HuH-7.5 (cell line): Measurements from ENCODE around the gene IGSF21.

Source experiments
- DNase-seq: peaks from one replicate; pipeline ENCODE4 v3.0.0; 2011; ENCODE audit warnings: low spot score

IGSF21 gene

DNA sequence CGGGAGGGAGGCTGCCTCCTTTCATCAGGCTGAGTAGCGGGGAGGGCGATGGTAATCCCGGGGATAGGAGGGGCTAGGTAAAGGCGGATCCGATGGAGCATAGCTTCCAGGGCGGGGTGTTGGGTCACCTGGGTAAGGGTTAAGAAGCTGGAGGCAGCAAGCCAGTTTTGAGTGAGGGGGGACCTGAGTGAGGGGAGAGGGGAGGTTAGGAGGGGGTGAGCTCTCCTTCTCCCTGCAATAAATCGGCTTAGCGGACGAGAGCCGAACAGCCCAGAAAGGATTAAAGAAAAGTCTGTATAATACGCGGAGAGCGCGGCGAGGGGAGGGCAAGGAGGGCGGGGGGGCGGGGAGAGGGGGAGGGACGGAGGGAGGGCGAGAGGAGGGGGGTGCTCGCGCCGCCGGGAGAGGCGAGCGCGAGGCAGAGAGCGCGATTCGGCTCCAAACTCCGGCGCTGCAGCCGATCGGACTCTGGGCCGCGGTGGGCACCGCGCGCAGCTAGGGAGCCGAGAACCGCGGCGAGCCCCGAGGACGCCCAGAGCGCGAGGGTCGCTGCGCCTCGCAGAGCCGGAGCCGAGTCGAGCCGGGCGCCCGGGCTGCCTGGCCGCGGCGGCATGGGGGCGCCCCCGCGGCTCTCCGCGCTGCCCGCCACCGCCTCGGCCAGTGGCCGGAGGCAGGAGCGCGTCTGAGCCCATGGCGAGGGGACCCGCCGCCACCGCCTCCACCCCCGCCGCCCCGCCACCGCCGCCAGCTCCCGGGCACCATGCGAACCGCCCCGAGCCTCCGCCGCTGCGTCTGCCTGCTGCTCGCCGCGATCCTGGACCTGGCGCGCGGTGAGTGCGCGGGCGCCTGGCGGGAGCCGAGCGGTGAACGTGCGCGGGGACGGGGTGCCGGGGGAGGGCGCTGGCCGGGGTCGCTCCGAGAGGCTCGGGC, at the start of gene IGSF21:
TSS of gene IGSF21 (plus strand) at position 430 of the 930 bp plus-strand sequence. CDS start at position 761, 331 bp downstream.
- DNase-seq = no peak

DNA sequence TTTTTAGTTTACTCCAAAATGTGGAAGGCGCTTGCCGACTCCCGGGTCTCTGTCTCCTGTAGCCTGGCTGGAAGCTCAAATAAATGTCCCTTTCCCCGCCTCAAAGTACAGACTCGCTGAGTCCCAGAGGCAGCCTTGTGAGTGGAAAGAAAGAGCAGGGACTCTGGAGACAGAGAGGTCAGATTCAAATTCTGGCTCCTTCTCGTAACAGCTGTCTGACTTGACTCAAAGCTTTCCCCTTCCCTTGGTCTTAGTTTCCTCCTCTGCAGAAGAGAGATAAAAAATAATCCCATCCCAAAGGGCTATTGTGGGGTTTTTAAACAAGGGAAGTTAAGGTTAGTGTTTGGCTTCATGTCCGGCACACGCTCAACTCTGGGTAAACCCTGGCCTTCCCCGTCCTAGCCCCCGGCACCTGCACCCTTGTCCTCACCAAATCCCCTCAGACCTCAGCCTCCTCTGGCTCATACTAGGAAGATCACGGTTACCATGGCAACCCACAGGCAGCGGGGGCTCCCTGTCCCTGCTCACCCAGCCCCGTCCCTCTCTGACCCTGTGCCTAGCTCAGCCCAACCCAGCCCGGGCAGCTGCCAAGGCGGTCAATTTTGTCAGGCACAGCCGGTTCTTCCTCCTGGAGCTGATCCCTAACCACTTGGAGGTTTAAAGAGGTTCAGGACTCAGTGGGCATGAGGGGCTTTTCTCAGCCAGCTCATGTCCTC, 49.2 kb upstream of the IGSF21 start:
- no peak for DNase-seq

DNA sequence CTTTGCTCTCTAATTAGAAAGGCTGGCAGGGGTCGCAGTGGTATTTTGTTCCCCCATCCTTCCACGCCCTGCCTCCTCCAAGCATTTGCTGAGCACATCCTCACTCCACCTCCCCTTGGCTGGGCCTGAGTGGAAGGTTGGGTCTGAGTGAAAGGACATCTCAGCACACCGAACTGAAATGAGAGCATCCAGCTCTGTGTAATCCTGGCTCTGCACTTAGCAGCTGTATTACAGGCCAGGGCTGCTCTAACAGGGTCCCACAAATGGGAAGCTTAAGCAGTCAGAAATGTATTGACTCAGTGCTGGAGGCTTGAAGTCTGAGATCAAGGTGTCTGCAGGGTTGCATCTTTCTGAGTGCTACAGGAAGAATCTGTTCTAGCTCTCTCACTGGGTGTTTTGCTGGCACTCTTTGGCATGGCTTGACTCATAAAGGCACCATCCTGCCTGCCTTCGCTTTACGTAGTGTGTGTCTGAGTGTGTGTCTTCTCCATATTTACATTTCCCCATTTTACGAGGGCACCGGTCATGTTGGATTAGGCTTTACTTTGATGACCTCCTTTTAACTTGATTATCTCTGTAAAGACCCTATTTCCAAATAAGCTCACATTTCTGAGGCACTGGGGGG, 48.5 kb upstream of the IGSF21 start:
- no peak for DNase-seq

DNA sequence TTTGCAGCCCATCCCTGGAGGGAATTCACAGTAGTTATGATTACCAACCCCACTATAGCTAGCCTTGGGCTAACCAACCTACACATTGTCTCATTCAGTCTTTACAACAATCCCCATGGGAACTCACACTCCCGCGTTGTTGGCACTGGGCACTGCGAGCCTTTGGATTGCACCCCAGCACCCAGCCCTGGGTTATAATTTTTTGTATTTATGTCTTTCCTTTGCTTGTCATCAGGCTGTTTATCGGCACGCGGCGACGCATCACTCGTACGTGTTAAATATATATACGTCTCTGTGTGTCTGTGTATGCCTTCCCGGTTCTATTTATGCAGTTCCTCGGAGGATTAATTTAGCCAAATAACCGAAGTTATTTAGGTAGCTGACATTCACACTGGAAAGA, 47.2 kb upstream of the IGSF21 start:
- DNase-seq = no peak

DNA sequence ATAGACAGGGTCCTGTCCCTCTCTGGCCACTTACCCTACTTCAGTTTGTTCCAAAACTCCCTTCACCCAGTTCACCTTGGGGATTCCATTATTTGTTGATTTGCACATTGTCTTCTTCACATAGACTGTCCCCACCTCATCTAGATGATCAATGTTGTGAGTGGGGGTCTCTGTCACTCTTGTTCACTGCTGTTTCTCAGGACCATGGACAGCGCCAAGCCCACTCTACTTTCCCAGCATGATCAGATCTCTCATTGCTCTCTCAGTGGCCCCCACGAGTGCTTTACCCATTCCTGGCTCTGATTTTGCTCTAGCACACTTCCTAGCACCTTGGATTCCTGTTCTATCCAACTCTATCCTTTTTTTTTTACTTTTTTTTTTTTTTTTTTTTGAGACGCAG, 45.4 kb upstream of the IGSF21 start:
- no peak for DNase-seq

DNA sequence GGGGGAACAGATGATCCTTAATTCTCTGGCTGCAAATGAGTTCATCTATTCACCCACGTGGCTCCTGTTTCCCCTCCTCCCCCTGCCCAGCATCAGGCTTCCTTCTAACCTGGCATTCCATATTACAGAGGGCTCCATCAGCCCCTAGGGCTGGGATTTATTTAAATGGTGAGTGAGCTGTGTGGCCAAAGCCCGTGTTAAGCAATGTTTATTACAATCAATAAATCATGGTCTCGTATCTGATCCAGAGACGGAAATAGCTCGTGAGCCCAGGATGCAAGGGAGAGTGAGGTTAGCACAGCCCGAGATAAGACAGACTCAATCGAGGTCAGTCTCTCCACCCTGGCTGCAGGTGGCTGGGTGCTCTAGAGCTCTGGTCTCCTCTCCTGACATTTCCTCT, 43.1 kb upstream of the IGSF21 start:
- no peak for DNase-seq

DNA sequence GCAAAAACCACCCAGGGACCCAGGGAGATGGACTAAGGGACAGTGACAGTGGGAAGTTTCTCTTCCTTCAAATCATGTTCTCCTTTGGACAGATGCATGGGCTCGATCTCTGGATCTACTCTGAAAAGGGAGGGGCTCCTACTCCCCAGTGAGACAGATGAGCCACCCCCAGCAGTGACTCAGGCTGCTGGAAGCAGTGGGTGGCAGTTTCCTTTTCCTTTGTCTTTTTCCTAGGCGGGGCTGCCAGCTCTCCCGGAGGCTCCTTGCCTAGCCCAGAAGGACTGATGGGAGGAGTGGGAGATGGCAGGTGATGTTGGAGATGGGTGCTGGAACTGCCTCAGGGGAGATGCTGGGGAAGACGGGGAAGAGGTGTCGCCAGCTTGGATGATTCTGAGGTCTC, 41.0 kb upstream of the IGSF21 start:
- no peak for DNase-seq

DNA sequence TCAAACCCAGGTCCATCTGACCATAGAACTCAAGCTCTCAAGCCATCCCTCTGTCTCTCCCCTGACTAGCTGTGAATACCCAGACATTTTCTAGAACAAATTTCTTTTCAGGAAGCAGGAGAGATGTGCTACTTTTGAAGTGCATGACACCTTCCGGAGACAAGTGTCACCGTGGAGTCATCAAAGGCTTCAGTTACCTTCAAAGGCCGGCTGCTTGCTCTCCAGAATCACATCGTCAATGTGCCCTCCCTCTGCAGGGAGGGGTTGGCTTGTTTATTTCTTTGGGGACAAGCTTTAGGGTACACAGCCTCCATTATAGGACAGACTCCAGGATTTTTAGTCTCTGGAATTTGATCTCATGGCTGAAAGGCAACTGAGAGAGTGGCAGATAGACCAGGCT, 37.7 kb upstream of the IGSF21 start:
- DNase-seq = no peak

DNA sequence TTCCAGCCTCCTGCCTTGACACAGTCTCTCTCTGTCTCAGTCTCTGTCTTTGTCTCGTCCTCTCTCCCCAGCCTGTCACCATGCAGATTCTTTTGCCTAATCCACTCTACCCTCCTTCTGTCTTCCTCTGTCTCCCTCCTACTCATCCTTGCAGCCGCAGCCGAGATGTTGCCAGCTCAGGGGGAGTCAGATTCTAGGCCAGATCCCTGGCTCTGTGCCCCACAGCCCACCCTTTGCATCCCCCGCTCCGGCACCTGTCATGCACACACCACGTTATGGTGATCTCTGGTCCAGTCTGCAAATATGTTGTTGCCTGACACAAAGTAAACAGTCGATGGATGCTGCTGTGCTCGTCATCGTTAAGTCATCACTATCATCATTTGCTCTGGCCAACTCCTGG, 35.5 kb upstream of the IGSF21 start:
- no peak for DNase-seq

DNA sequence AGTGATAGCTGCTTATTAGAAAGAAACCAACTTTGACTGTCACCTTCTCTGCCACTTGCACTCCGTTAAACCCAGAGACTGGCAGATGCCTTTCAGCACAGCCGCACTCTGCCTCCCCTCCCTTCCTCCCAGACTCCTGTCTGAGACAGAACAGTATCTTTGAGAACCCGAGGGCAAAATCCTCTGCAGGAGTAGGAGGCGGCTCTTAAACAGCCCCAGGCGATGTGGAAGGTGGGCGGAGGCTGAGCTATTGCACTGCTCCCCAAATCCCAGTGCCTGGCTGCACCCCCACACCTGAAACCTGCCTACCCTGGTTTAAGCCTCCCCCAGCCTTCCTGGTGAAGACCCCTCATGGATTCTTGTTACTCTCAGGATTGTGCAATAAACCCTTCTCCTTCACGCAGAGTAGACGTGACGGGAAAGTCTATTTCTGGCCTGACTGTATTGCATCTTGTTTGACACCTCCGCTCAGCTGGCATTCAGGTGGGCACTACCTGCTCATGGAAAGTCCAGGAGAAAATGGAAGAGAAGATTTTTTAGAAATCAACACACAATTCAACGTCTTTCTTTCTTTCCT, 34.4 kb upstream of the IGSF21 start:
- no peak for DNase-seq

DNA sequence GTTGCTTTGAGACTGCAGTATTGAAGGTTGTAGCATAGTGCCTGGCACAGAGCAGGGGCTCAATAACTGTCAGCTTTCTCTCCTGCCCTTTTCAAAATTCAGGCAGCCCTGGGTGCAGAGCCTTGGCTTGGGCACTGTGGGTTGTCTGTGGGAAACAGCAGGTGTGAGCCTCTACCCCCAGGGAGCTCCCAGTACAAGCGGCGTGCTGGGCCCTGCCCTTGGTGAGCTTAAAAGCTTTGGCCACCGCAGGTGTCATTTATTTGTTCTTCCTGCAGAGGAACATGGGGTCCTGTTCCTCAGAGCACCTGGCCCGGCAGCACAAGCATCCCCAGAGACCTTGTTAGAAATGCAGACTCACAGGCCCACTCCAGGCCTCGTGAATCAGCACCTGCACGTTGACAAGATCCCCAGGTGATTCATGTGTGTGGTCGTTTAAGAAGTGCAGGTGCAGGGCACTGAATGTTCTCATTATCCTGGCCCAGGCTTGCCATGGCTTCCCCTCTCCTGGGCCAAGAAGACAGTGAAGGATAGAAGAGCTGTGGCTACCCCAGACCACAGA, 29.9 kb upstream of the IGSF21 start:
- no peak for DNase-seq

DNA sequence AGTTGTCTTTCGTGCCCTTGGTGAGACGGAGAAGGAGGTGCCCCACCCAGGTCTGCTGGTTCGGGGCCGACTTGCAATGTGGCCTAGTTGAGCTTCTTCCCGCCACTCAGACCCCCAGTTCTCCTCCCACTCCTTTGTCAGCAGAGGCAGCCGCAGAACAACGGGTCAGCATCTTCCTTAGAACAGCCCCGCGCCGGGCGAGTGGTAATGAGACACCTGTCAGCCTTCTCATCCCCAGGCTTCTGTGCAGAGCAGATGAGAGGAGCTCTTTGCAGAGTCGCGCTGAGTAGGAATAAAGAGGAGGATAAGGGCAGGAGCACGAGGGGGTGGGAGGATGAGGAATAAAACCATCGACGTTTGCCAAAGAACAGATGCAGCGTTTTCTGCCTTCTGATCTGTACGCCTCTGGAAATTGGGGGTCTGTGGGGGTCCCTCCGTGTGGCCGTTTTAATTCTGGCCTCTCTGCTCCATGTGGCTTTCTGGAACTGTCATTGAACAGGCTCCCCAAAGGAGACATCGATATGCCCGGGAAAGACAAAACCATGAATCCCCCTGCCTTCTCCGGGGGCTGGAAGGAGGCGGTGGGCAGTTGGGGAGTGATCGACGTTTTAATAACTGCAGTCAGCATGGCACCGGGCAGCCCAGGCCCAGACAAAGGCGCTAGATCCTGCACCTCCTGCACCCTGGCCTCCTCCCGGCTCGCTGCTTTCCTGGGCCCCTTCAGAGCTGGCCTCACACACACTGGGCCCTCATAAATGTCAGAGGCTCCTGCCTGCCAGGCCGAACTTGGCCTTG, 27.5 kb upstream of the IGSF21 start:
- no peak for DNase-seq

DNA sequence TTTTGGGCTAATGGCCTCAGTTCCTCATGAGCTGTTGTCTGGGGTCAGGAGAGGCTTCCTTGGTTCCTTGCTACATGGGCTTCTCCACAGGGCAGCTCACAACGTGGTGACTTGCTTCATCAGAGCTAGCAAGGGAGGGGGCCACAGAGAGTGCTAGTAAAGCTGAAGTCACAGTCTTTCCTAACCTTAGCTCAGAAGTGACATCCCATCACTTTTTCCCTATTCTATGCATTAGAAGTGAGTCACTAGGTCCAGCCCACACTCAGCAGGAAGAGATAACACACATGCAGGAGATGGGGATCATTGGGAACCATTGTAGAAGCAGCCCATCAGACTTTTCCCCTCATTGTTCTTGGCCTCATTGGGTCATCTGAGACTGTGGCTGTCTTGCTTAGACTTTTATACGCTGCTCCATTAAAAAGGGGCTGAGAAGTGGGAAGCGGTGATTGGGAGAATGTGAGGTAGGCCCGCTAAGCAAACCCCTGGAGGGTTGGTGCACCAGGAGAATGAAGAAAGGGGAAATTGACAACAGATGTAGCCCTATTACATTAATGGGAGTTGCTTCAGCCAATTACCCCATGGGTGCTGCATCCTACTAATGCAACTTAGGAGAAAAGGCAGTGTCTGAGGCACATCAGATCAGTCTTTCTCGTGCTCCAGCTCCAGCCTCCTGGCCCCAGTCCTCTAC, 22.1 kb upstream of the IGSF21 start:
- no peak for DNase-seq

DNA sequence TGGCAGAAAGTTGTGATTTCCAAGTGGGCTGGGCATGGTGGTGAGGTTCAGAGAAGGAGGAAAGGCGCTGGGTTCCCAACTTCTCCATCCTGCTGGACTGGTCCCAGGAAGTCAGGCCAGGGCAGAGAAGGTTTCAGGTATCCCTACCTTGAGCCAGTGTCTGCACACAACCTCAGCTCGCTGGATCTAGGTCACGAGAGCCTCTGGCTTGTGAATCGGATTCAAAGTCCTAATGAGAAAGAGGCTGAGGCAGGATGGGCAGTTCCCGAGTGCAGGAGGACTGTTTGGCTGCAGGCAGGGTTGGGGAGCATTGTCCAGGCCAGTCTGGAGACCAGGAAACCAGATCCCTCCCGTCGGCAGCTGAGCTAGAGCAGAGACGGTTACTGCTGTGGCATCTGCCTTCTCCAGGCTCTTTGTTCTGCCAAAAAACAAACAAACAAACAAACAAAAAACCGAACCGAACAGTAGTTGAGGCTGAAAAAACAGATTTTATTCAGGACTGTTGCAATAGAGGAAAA, 19.5 kb upstream of the IGSF21 start:
- no peak for DNase-seq

DNA sequence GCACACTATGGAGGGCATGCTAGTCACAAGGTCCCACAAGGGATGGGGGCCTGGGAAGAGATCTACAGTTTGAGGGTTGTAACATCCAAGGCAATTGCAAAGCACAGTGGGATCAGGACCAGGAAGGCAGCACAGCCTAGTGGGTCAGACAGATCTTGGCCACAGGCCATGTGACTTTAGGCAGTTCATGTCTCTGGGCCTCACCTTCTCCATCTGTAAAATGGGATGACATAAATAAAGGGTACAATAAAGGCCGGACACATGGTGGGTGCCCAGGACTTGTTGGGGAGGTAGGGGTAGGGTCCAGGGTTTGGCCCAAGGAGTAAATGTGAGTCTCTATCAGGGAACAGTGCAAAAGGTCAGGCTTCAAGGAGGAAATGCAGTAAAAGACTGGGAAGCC, 18.1 kb upstream of the IGSF21 start:
- no peak for DNase-seq

DNA sequence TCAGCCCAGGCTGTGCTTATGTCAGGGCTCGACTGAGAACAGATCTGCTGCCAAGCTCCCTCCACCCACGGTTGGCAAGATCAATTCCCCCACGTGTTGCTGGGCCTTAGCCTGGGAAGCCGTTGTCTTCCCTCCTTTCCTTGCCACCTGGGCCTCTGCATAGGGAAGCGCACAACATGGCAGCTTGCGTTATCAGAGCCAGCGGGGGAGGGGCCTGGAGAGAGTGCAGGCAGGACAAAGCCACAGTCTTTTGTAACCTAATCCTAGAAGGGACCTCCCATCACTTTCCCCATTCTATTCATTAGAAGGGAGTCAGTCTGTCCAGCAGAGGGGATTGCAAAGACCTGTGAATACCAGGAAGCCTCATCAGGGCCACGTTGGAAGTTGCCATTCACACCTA, 17.0 kb upstream of the IGSF21 start:
- no peak for DNase-seq

DNA sequence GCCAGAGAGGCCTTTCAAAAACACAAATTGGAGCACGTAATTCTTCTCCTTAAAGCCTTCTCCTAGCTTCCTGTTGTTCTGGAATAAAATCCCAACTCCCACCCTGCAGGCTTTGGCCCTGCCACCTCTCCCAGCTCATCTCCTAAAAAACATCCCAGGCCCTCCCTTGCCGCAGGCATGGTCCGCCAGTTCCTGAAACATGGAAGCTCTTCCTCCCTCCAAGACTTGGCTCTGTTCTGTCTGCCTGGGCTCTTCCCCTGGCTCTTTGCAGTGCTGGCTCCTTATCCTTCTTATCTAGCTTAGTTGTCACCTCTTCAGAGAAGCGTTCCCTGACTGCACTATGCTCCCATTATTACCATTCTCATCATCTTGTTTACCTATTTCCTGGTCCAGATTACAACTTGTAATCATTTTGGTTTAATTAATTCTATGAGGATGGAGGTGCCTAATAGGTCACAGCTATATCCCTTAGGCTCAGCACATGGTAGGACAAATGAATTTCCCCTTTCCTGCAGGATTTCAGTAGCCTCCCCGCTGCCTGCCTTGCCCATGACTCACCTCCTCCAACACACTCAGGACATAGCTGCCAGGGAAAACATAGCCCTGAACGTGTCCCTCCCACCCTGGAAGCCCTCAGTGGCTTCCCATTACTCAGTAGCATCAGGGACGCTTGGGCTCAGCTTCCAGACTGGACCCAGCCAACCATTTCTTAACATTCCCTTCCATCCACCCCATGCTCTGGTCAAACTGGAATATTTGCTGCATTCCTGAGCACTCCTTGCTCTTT, 15.7 kb upstream of the IGSF21 start:
- DNase-seq = no peak

DNA sequence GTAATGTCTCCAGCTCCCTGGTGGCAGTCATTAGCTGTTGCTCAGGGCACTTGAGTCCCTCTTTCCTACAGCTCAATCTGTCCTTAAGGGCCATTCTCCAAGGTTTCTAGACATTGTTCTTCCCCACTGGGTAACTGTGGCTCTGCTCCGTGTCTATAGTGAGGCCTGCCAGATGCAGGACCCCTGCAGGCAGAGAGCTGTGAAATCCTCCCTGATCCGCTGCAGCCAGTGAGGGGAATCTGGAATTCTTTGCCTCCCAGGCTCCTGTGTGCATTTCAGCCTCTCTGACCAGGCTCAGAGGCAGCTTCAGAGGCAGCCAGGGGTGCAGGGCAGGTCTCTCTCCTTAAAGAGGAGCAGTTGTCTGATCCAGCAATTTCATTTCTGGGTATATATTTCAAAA, 14.4 kb upstream of the IGSF21 start:
- DNase-seq = no peak

DNA sequence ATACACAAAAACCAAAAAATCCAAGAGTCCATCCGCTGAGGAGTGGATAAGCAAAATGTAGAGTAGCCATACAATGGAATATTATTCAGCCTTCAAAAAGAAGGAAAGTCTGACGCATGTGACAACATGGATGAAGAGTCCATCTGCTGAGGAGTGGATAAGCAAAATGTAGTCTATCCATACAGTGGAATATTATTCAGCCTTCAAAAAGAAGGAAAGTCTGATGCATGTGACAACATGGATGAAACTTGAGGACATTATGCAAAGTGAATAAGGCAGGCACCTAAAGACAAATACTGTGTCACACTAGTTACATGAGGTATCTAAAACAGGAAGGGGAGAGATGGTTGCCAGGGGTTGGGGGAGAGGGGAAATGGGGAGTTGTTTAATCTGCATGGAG, 14.0 kb upstream of the IGSF21 start:
- no peak for DNase-seq

DNA sequence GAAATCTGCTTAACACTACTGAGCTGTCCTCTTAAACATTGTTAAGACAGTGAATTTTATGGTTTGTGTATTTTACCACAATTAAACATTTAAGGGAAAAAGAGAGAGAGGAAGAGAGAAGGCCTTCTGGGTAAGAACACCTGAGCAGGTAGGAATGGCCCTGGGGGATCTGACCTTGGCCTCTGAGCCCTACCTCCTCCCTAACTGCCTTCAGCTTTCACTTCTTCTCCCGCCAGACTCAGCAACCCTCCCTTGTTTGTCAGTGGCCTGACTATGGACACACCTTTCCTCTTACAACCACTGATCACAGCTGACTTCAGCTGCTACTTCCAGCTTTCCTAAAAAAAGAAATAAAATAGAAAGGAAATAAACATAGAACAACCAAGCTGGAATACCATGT, 13.5 kb upstream of the IGSF21 start:
- no peak for DNase-seq
